ENCODE data around the gene MEGF6. TPM values are rescaled to one million over a fixed set of nuclear protein-coding genes. Genes with fewer than 3 reads are reported as not detected.

Gene MEGF6
- total RNA-seq, 1 donor from 2014 or later = 64.7 TPM

GRCh38 chr1:3649342-3650247, 38.3 kb upstream of the MEGF6 start, which contains the start of gene WRAP73:
Gene WRAP73, minus strand, starts transcription at chr1:3650103. Its CDS starts 104 bp downstream, at chr1:3649999.
- Mint-ChIP-seq H3K27ac (ENCODE audit: unreplicated experiment) (peak within 1 kb of the TSS; percentile 69), H3K27me3 (ENCODE audit: unreplicated experiment) (peaks cover 9% of the 10 kb centered on the region), H3K36me3 (ENCODE audit: unreplicated experiment) (no peaks in the 10 kb centered on the region), H3K4me3 (ENCODE audit: unreplicated experiment) (peak within 1 kb of the TSS; percentile 83), H3K9me3 (ENCODE audit: unreplicated experiment) (peaks cover 4% of the 10 kb centered on the region), H3K4me1 (ENCODE audit: low read depth, unreplicated experiment) (peaks cover 11% of the 10 kb centered on the region)
- no peak for TF ChIP-seq CTCF (IDR thresholded peaks at IDR 0.05; ENCODE audit: partially characterized antibody, unreplicated experiment)
- peak; percentile 90 for DNase-seq

- DNase-seq = peak; percentile 1
- no peak for TF ChIP-seq CTCF (IDR thresholded peaks at IDR 0.05; ENCODE audit: partially characterized antibody, unreplicated experiment)
- Mint-ChIP-seq H3K9me3 (ENCODE audit: unreplicated experiment) (peaks cover 2% of the 10 kb centered on the region), H3K4me1 (ENCODE audit: low read depth, unreplicated experiment) (peaks cover 4% of the 10 kb centered on the region), H3K27ac (ENCODE audit: unreplicated experiment) (no peak overlapping the region), H3K4me3 (ENCODE audit: unreplicated experiment) (no peak overlapping the region), H3K36me3 (ENCODE audit: unreplicated experiment) (peaks cover 5% of the 10 kb centered on the region), H3K27me3 (ENCODE audit: unreplicated experiment) (peaks cover 2% of the 10 kb centered on the region)
These were observed 35.3 kb upstream of the MEGF6 start for GRCh38 chr1:3646596-3646995.

- H3K36me3 Mint-ChIP-seq (ENCODE audit: unreplicated experiment) = peaks cover 5% of the 10 kb centered on the region
- no peak overlapping the region for H3K4me3 Mint-ChIP-seq (ENCODE audit: unreplicated experiment)
- peaks cover 2% of the 10 kb centered on the region for H3K27me3 Mint-ChIP-seq (ENCODE audit: unreplicated experiment)
- DNase-seq = peak; percentile 9
- no peak for TF ChIP-seq CTCF (IDR thresholded peaks at IDR 0.05; ENCODE audit: partially characterized antibody, unreplicated experiment)
- peaks cover 2% of the 10 kb centered on the region for H3K9me3 Mint-ChIP-seq (ENCODE audit: unreplicated experiment)
- H3K4me1 Mint-ChIP-seq (ENCODE audit: low read depth, unreplicated experiment) = peaks cover 4% of the 10 kb centered on the region
- H3K27ac Mint-ChIP-seq (ENCODE audit: unreplicated experiment) = no peak overlapping the region
These were observed 34.5 kb upstream of the MEGF6 start for GRCh38 chr1:3645666-3646355.

- Mint-ChIP-seq H3K4me3 (ENCODE audit: unreplicated experiment) (no peak overlapping the region), H3K9me3 (ENCODE audit: unreplicated experiment) (no peaks in the 10 kb centered on the region), H3K27me3 (ENCODE audit: unreplicated experiment) (no peaks in the 10 kb centered on the region), H3K27ac (ENCODE audit: unreplicated experiment) (no peak overlapping the region), H3K4me1 (ENCODE audit: low read depth, unreplicated experiment) (peaks cover 4% of the 10 kb centered on the region), H3K36me3 (ENCODE audit: unreplicated experiment) (peaks cover 5% of the 10 kb centered on the region)
- DNase-seq = peak; percentile 8
- TF ChIP-seq CTCF (IDR thresholded peaks at IDR 0.05; ENCODE audit: partially characterized antibody, unreplicated experiment) = no peak
These were observed 33.9 kb upstream of the MEGF6 start for GRCh38 chr1:3645247-3645646.
